ENCODE measurements around the gene IFRD2. TPM values are rescaled to one million over a fixed set of nuclear protein-coding genes. Genes with fewer than 3 reads are reported as not detected.
A peak's percentile ranks its signal among the peaks of the same experiment; 100 is the strongest.

Gene IFRD2
- total RNA-seq, 1 donor from 2014 or later, result 54.2 TPM

DNA sequence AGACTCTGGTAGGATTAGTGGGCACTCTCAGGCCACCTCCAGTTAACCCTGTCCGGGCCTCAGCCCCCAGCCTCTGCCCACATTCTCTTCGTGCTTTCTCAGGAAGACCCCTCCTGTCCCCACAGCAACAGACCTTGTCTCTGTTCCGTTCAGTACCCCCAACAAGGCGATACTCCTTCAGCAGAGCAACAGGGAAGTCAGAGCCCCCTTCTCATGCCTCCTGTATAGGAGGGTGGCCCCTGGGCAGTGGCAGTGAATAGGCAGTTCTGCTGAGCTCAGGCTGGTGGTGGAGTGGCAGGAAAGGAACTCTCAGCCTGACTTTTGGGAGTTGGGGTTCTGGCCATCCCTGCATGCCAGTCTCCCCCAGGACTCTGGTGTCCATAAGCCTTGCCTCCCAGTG, 22.8 kb downstream of the IFRD2 start:
- Mint-ChIP-seq H3K4me1 (ENCODE audit: unreplicated experiment) (peaks cover 60% of the 10 kb centered on the region), H3K4me3 (ENCODE audit: unreplicated experiment) (no peak overlapping the region), H3K36me3 (ENCODE audit: unreplicated experiment) (no peaks in the 10 kb centered on the region), H3K27ac (ENCODE audit: unreplicated experiment) (peak overlapping the region; percentile 14), H3K9me3 (ENCODE audit: unreplicated experiment) (no peaks in the 10 kb centered on the region), H3K27me3 (ENCODE audit: unreplicated experiment) (peaks cover 4% of the 10 kb centered on the region)
- DNase-seq (ENCODE audit: extremely low spot score, unreplicated experiment), result no peak
- TF ChIP-seq CTCF (IDR thresholded peaks at IDR 0.05), result no peak

DNA sequence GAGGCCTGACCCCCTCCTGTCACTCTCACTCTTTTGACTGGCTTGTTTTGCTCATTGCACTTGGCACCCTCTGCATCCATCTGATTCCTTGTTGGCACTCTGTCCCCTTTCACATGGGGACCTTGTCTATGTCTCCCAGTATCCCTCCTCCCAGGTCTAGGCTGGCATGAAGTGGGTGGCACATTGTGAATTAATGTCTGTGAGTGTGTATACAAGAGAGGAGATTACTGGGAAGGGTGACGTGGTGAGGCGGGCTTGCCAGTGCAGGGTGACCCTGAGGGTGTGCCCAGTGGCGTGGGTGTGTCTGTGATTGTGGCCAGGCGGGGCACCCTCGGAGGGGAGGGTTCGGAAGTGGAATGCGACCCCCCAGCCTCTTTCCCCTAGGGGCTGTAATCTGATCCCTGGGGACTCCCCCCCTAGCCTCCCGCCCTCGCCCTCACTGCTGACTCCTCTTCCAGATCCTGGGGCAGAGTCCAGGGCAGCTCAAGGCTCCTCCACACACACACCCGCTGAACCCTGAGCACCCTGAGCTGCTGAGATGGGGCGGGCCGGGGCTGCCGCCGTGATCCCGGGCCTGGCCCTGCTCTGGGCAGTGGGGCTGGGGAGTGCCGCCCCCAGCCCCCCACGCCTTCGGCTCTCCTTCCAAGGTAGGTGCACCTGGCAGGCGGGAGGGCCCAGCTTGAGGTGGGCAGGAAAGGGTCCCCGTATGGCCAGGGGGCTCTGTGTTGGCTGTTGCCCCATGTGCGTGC, 23.4 kb downstream of the IFRD2 start, which contains the start of gene SEMA3B:
SEMA3B (plus strand) TSS at position 445 of the 749 bp plus-strand sequence; CDS start at position 539, 94 bp downstream.
- no peak for TF ChIP-seq CTCF (IDR thresholded peaks at IDR 0.05)
- no peaks in the 10 kb centered on the region for H3K27me3 Mint-ChIP-seq (ENCODE audit: unreplicated experiment)
- no peak within 1 kb of the TSS for H3K4me3 Mint-ChIP-seq (ENCODE audit: unreplicated experiment)
- peak within 1 kb of the TSS; percentile 69 for H3K27ac Mint-ChIP-seq (ENCODE audit: unreplicated experiment)
- no peaks in the 10 kb centered on the region for H3K36me3 Mint-ChIP-seq (ENCODE audit: unreplicated experiment)
- no peaks in the 10 kb centered on the region for H3K9me3 Mint-ChIP-seq (ENCODE audit: unreplicated experiment)
- peaks cover 61% of the 10 kb centered on the region for H3K4me1 Mint-ChIP-seq (ENCODE audit: unreplicated experiment)
- peak; percentile 88 for DNase-seq (ENCODE audit: extremely low spot score, unreplicated experiment)

GRCh38 chr3:50268276-50268675, 24.0 kb downstream of the IFRD2 start:
- Mint-ChIP-seq H3K9me3 (ENCODE audit: unreplicated experiment) (no peaks in the 10 kb centered on the region), H3K4me1 (ENCODE audit: unreplicated experiment) (peaks cover 67% of the 10 kb centered on the region), H3K4me3 (ENCODE audit: unreplicated experiment) (no peak overlapping the region), H3K27ac (ENCODE audit: unreplicated experiment) (peak overlapping the region; percentile 47), H3K27me3 (ENCODE audit: unreplicated experiment) (no peaks in the 10 kb centered on the region), H3K36me3 (ENCODE audit: unreplicated experiment) (no peaks in the 10 kb centered on the region)
- no peak for DNase-seq (ENCODE audit: extremely low spot score, unreplicated experiment)
- TF ChIP-seq CTCF (IDR thresholded peaks at IDR 0.05), result no peak

DNA sequence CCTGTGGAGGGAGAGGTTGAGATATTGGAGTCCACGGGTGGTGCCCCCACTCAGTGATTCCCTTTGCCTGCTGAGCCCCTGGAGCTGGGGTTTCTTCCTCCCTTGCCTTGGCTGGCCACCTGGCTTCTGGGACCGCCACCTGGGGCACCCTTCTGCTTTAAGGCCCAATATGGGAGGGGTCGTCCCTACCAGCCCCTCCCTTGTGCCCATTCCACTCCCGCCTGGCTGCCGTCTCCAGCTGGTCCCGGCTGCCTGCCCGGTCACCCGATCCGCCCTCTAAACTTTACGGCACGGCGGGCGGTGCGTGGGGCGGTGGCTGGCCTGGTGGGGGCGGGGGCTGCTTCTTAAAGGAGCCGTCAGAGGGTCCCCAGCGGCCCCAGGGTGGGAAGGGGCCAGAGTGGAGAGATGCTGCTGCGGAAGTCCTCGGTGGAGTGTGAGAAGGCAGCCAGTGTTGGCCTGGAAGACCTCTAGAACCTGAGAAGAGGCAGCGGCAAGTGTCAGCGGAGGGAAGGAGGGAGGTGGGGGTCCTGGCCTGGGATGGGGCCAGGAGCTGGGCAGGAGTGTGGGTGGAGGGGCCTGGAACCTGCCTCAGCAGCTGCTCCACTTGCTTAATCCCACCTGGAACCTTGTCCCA, 24.8 kb downstream of the IFRD2 start:
- H3K4me3 Mint-ChIP-seq (ENCODE audit: unreplicated experiment), result peak overlapping the region; percentile 51
- no peaks in the 10 kb centered on the region for H3K27me3 Mint-ChIP-seq (ENCODE audit: unreplicated experiment)
- H3K4me1 Mint-ChIP-seq (ENCODE audit: unreplicated experiment), result peaks cover 73% of the 10 kb centered on the region
- H3K9me3 Mint-ChIP-seq (ENCODE audit: unreplicated experiment), result no peaks in the 10 kb centered on the region
- DNase-seq (ENCODE audit: extremely low spot score, unreplicated experiment), result no peak
- TF ChIP-seq CTCF (IDR thresholded peaks at IDR 0.05), result no peak
- H3K36me3 Mint-ChIP-seq (ENCODE audit: unreplicated experiment), result no peaks in the 10 kb centered on the region
- H3K27ac Mint-ChIP-seq (ENCODE audit: unreplicated experiment), result peak overlapping the region; percentile 57

- TF ChIP-seq CTCF (IDR thresholded peaks at IDR 0.05), result no peak
- Mint-ChIP-seq H3K27ac (ENCODE audit: unreplicated experiment) (peak overlapping the region; percentile 57), H3K4me1 (ENCODE audit: unreplicated experiment) (peaks cover 74% of the 10 kb centered on the region)
These were observed 25.4 kb downstream of the IFRD2 start for GRCh38 chr3:50266836-50267235.

More at GRCh38 chr3:50266836-50267235, 25.4 kb downstream of the IFRD2 start:
- Mint-ChIP-seq H3K36me3 (ENCODE audit: unreplicated experiment) (no peaks in the 10 kb centered on the region), H3K4me3 (ENCODE audit: unreplicated experiment) (peak overlapping the region; percentile 51), H3K9me3 (ENCODE audit: unreplicated experiment) (no peaks in the 10 kb centered on the region), H3K27me3 (ENCODE audit: unreplicated experiment) (no peaks in the 10 kb centered on the region)
- DNase-seq (ENCODE audit: extremely low spot score, unreplicated experiment), result no peak

All from osteocyte (in vitro differentiated cells).